A673 (cell line): Measurements from ENCODE around the gene BABAM2. TPM values are rescaled to one million over a fixed set of nuclear protein-coding genes. Genes with fewer than 3 reads are reported as not detected.

Source experiments
- BruUV-seq: library from RNA; stranded (reverse); fragments of 400-500 nt; replicated peaks from 2 replicates; lab custom pipeline; 2021; lab: Mats Ljungman, UMichigan
- CTCF ChIA-PET: fragments of 300-600 bp; sonication (Branson Sonifier 250); formaldehyde crosslinking; loops from one replicate; lab custom pipeline; 2022; ENCODE audit warnings: antibody characterized with exemption; lab: Charles Lee
- POLR2A ChIA-PET: fragments of 300-600 bp; sonication (Branson Sonifier 250); formaldehyde crosslinking; loops from one replicate; lab custom pipeline; 2022; ENCODE audit warnings: antibody characterized with exemption; ENCODE audit not compliant: low non-redundant PET; lab: Charles Lee
- DNase-seq: peaks from one replicate; pipeline ENCODE4 v3.0.0-alpha.2; 2015; ENCODE audit warnings: low spot score
- H3K27ac ChIP-seq: fragments of 200-600 bp; sonication (generic); 2 replicates; pipeline ENCODE4 v1.5.1; 2016; ENCODE audit warnings: mixed run types, low read depth, mild to moderate bottlenecking, mixed read lengths, antibody characterized with exemption, low read length; ENCODE audit not compliant: poor library complexity, severe bottlenecking
- H3K27me3 ChIP-seq: fragments of 200-600 bp; sonication (generic); replicated peaks from 2 replicates; pipeline ENCODE4 v1.6.1; 2017; ENCODE audit warnings: mixed run types, low read depth, mild to moderate bottlenecking, mixed read lengths, antibody characterized with exemption, low read length; ENCODE audit not compliant: insufficient read depth, poor library complexity
- H3K36me3 ChIP-seq: fragments of 200-600 bp; sonication (generic); 2 replicates; pipeline ENCODE4 v1.6.1; 2016; ENCODE audit warnings: mixed run types, mild to moderate bottlenecking, mixed read lengths, antibody characterized with exemption, low read length; ENCODE audit not compliant: insufficient read depth, poor library complexity, severe bottlenecking
- H3K4me1 ChIP-seq: fragments of 200-600 bp; sonication (generic); 2 replicates; pipeline ENCODE4 v1.6.1; 2017; ENCODE audit warnings: mixed run types, mild to moderate bottlenecking, mixed read lengths, antibody characterized with exemption, low read length; ENCODE audit not compliant: insufficient read depth, poor library complexity, severe bottlenecking
- H3K4me3 ChIP-seq: fragments of 200-600 bp; sonication (generic); 2 replicates; pipeline ENCODE4 v1.5.1; 2016; ENCODE audit warnings: low read depth, mixed run types, mild to moderate bottlenecking, mixed read lengths, low read length; ENCODE audit not compliant: poor library complexity, severe bottlenecking
- H3K9me3 ChIP-seq: fragments of 200-600 bp; sonication (generic); 2 replicates; pipeline ENCODE4 v1.6.1; 2016; ENCODE audit warnings: mixed run types, low read depth, mild to moderate bottlenecking, mixed read lengths, antibody characterized with exemption, low read length; ENCODE audit not compliant: poor library complexity, severe bottlenecking
- CTCF ChIP-seq: fragments of 300-800, 200-600 bp; sonication (generic); conservative IDR thresholded peaks from 2 replicates; pipeline ENCODE4 v1.5.1; 2017; ENCODE audit warnings: low read depth, mild to moderate bottlenecking, antibody characterized with exemption, low read length, moderate library complexity, mixed read lengths
- EZH2 ChIP-seq: fragments of 200-600 bp; sonication (generic); IDR thresholded peaks from 2 replicates; pipeline ENCODE4 v1.6.1; 2017; ENCODE audit warnings: borderline replicate concordance, low read depth, mild to moderate bottlenecking, mixed read lengths, antibody characterized with exemption, low read length; ENCODE audit not compliant: poor library complexity, severe bottlenecking
- intact Hi-C: fragments of 100-400 bp; cut with micrococcal nuclease; formaldehyde crosslinking; loops from one replicate; pipeline ENCODE4 v1.10.0; 2022; ENCODE audit not compliant: unreplicated experiment
- total RNA-seq: library from RNA; stranded (reverse); gene quantifications from 2 replicates; pipeline ENCODE4 v1.2.3, GENCODE V29; 2021

Gene BABAM2
- total RNA-seq, 1 experiment from 2014 or later = 21.8 TPM

GRCh38 chr2:28063492-28063962 is 173.0 kb downstream of the BABAM2 start:
- POLR2A ChIA-PET = no interaction called here
- Histone ChIP-seq H3K27ac (no peak overlapping the region), H3K4me3 (no peak overlapping the region), H3K36me3 (no peaks in the 10 kb centered on the region), H3K27me3 (no peaks in the 10 kb centered on the region), H3K9me3 (no peaks in the 10 kb centered on the region), H3K4me1 (peaks cover 13% of the 10 kb centered on the region)
- TF ChIP-seq EZH2 (no peak), CTCF (no peak)
- CTCF ChIA-PET = no interaction called here
- no peak for DNase-seq
- intact Hi-C loops = no loop called here
- BruUV-seq = no TSS peak

- no peaks in the 10 kb centered on the region for H3K9me3 ChIP-seq
- no TSS peak for BruUV-seq
- intact Hi-C loops = no loop called here
- TF ChIP-seq CTCF (no peak), EZH2 (no peak)
- H3K4me3 ChIP-seq = no peak overlapping the region
- no peaks in the 10 kb centered on the region for H3K36me3 ChIP-seq
- DNase-seq = no peak
- H3K4me1 ChIP-seq = peaks cover 15% of the 10 kb centered on the region
- no peaks in the 10 kb centered on the region for H3K27me3 ChIP-seq
- no peak overlapping the region for H3K27ac ChIP-seq
- ChIA-PET POLR2A (no interaction called here), CTCF (no interaction called here)
These were observed 177.1 kb downstream of the BABAM2 start for GRCh38 chr2:28067602-28068001.

- H3K27ac ChIP-seq = peak overlapping the region; percentile 14
- intact Hi-C loops = no loop called here
- TF ChIP-seq EZH2 (no peak), CTCF (no peak)
- no TSS peak for BruUV-seq
- DNase-seq = peak; percentile 72
- POLR2A ChIA-PET = no interaction called here
- H3K9me3 ChIP-seq = no peaks in the 10 kb centered on the region
- no peaks in the 10 kb centered on the region for H3K36me3 ChIP-seq
- CTCF ChIA-PET = no interaction called here
- H3K27me3 ChIP-seq = no peaks in the 10 kb centered on the region
- H3K4me3 ChIP-seq = no peak overlapping the region
- peaks cover 15% of the 10 kb centered on the region for H3K4me1 ChIP-seq
These were observed 177.6 kb downstream of the BABAM2 start for GRCh38 chr2:28068088-28068487.
